ENCODE measurements around the gene SYCP2.

DNA sequence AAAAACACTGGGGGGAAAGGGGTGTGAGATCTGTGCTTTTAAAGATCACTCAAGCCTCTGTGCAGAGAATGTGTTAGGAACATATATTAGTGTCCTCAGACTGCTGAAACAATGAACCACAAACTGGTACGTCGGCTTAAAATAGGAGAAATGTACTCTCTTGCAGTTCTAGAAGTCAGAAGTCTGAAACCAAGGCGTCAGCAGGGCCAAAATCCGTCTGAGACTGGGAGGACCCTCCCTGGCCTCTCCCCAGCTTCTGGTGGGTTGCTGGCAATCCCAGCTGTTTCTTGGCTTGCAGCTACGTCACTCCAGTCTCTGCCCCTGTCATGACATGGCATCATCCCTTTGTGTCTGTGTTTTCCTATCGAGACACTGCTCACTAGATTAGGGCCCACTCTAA lies 28.7 kb upstream of the SYCP2 start:
- TF ChIP-seq TAF1 (IDR thresholded peaks at IDR 0.05; ENCODE audit: borderline replicate concordance, low read depth, low read length) (no peak), POLR2A (IDR thresholded peaks at IDR 0.05; ENCODE audit: low read depth, low read length) (no peak), POLR2AphosphoS5 (IDR thresholded peaks at IDR 0.05; ENCODE audit: low read depth, low read length) (no peak)

All from GM12892 (cell line).